ENCODE data around the gene HAND1. TPM values are rescaled to one million over a fixed set of nuclear protein-coding genes. Genes with fewer than 3 reads are reported as not detected.

The HAND1 gene
- total and polyA plus RNA-seq, 2 donors (not counting 1 experiment from before 2014, with no cell fraction given) = not detected

DNA sequence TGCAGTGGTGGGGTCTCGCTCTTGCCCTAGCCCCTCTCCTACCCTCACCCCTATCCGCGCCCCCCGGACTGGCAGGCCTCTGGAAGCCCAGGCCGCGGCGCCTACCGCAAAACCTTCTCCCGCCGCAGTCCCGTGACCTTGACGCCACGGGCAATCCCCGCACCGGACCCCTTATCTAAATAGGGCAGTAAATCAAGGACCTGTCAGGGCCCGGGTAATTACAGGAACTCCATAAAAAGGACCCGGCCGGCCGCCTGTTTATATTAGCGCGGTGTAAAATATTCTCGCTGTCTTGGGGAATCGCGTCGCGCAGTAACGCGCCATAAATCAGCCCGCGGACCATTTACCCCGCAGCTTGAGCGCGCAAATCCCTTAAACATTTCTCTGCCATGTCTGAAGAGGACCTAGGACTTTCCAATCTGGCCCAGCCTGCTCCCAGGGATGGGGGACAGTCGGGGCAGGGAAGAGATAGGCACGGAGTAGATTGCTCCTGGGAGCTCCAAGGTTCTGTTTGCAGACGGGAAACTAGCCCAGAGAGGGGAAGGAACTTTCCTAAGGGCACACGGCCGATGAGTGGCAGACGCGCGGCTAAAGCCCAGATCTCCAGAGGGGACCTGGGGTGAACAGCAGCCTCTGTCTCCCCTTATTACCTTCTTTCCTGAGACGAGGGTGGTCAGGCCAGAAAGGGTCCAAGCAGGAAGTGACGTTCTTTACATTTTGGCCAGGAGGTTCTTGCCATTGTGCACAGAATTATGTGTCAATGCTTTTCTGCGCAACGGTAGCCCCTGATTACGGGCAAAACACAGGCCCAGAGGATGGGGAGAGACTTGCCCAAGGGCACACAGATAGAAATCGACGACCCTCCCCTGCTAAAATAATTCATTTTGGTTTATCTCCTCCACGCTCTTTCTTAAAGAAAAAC lies 4.8 kb upstream of the HAND1 start:
- 7% methylated on average over 44 of the region's 49 CpGs for WGBS (ENCODE audit: insufficient coverage)
- Histone ChIP-seq H3K79me2 (ENCODE audit: control insufficient read depth, insufficient read depth, low read length) (no peaks in the 10 kb centered on the region), H3K27ac (ENCODE audit: low read length in 2 of 2) (no peak overlapping the region), H3K36me3 (replicated peaks in 1 of 2; ENCODE audit: control extremely low read depth in 1 of 2, control insufficient read depth in 1 of 2, extremely low read depth in 1 of 2, insufficient read depth in 2 of 2, low read length in 1 of 2) (no peaks in the 10 kb centered on the region), H3K4me3 (ENCODE audit: control extremely low read depth in 1 of 5, extremely low read depth in 1 of 5, insufficient read depth in 1 of 5, low read depth in 2 of 5, low read length in 4 of 5) (no peak overlapping the region), H3K4me1 (ENCODE audit: control insufficient read depth in 2 of 2, insufficient read depth in 2 of 2, low read length in 2 of 2) (peaks cover 36 to 42% of the 10 kb centered on the region in 2 donors), H2AFZ (ENCODE audit: insufficient read depth, low read depth, low read length, poor library complexity, severe bottlenecking) (no peak overlapping the region), H3K27me3 (replicated peaks in 1 of 4; ENCODE audit: control extremely low read depth in 1 of 4, control insufficient read depth in 3 of 4, insufficient read depth in 4 of 4, low read length in 3 of 4) (peaks cover 0 to 100% (median 86%) of the 10 kb centered on the region in 4 experiments), H4K20me1 (ENCODE audit: control insufficient read depth, insufficient read depth, low read length, poor library complexity, severe bottlenecking) (no peaks in the 10 kb centered on the region), H3K9ac (ENCODE audit: low read length) (no peak overlapping the region), H3K9me3 (ENCODE audit: control extremely low read depth in 1 of 3, control insufficient read depth in 2 of 3, insufficient read depth in 1 of 3, low read length in 2 of 3) (peaks cover 0 to 57% (median 9%) of the 10 kb centered on the region in 3 donors), H3K4me2 (replicated peaks; ENCODE audit: low read depth, low read length, poor library complexity, severe bottlenecking) (peak overlapping the region; percentile 2)
- Mint-ChIP-seq H3K27me3 (peaks cover 84% of the 10 kb centered on the region), H3K4me1 (peaks cover 31% of the 10 kb centered on the region), H3K27ac (no peak overlapping the region), H3K9me3 (ENCODE audit: insufficient read depth) (no peaks in the 10 kb centered on the region), H3K4me3 (no peak overlapping the region)
- ChIA-PET POLR2A (no interaction called here), CTCF (interaction anchor here (1.0 to 1.1 kb wide), 2 partner anchors 14 to 411 kb away, joined by 3 read pairs; no protein-coding TSS in a partner anchor)
- TF ChIP-seq, protein P1, sequence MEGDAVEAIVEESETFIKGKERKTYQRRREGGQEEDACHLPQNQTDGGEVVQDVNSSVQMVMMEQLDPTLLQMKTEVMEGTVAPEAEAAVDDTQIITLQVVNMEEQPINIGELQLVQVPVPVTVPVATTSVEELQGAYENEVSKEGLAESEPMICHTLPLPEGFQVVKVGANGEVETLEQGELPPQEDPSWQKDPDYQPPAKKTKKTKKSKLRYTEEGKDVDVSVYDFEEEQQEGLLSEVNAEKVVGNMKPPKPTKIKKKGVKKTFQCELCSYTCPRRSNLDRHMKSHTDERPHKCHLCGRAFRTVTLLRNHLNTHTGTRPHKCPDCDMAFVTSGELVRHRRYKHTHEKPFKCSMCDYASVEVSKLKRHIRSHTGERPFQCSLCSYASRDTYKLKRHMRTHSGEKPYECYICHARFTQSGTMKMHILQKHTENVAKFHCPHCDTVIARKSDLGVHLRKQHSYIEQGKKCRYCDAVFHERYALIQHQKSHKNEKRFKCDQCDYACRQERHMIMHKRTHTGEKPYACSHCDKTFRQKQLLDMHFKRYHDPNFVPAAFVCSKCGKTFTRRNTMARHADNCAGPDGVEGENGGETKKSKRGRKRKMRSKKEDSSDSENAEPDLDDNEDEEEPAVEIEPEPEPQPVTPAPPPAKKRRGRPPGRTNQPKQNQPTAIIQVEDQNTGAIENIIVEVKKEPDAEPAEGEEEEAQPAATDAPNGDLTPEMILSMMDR (IDR thresholded peaks at IDR 0.05) = no peak
- no peak for TF ChIP-seq EZH2 (IDR thresholded peaks at IDR 0.05; ENCODE audit: borderline replicate concordance, insufficient read depth, low read depth, low read length, poor library complexity, severe bottlenecking)
- DNase-seq = peak; percentile 36
- intact Hi-C loops (cut with micrococcal nuclease) = no loop called here
- no peak for ATAC-seq (ENCODE audit: low read depth)
